DND-41 (cell line): ENCODE data around the gene TMEM135.
"Not testable (repeated sequence)": the region's sequence is repeated elsewhere in the genome, so short reads cannot be mapped to it uniquely, and the experiment has no call there.

Source experiments
- ATAC-seq: fragments of 200-7000 bp; cut with Tn5 transposase; 3 replicates; pipeline ENCODE4 v1.9.1; 2021; ENCODE audit warnings: low read depth; ENCODE audit not compliant: insufficient read depth
- DNase-seq: peaks from one replicate; pipeline ENCODE4 v3.0.0-alpha.2; 2020
- H2AFZ ChIP-seq: 2 replicates; pipeline ENCODE4 v1.6.0; 2012; ENCODE audit warnings: low read depth, low read length
- H3K27ac ChIP-seq: 2 replicates; pipeline ENCODE4 v1.5.1; 2012; ENCODE audit warnings: low read length, inconsistent platforms
- H3K27me3 ChIP-seq: fragments of 200-600 bp; sonication (generic); 2 replicates; pipeline ENCODE4 v1.6.0; 2012; ENCODE audit warnings: low read length, mild to moderate bottlenecking, inconsistent platforms; ENCODE audit not compliant: insufficient read depth, poor library complexity
- H3K36me3 ChIP-seq: 2 replicates; pipeline ENCODE4 v1.5.1; 2012; ENCODE audit warnings: low read length, inconsistent platforms; ENCODE audit not compliant: insufficient read depth
- H3K4me1 ChIP-seq: 2 replicates; pipeline ENCODE4 v1.5.1; 2012; ENCODE audit warnings: mild to moderate bottlenecking, low read length; ENCODE audit not compliant: insufficient read depth
- H3K4me2 ChIP-seq: 2 replicates; pipeline ENCODE4 v1.6.0; 2012; ENCODE audit warnings: mild to moderate bottlenecking, moderate library complexity, low read length, inconsistent platforms; ENCODE audit not compliant: insufficient read depth
- H3K4me3 ChIP-seq, 2 experiments: fragments of 200-600 bp in 1 of 2; shearing (Covaris generic) in 1 of 2; 2 replicates each; pipeline ENCODE4 v1.5.1; 2012 to 2016; ENCODE audit warnings: inconsistent platforms in 2 of 2, low read length in 2 of 2, mild to moderate bottlenecking in 2 of 2, low read depth in 1 of 2, moderate library complexity in 1 of 2
- H3K79me2 ChIP-seq: 2 replicates; pipeline ENCODE4 v1.6.0; 2012; ENCODE audit warnings: low read length, inconsistent platforms; ENCODE audit not compliant: insufficient read depth
- H3K9ac ChIP-seq: 2 replicates; pipeline ENCODE4 v1.6.0; 2012; ENCODE audit warnings: low read depth, mild to moderate bottlenecking, inconsistent platforms, low read length, moderate library complexity
- H3K9me3 ChIP-seq: 2 replicates; pipeline ENCODE4 v1.5.1; 2012; ENCODE audit warnings: low read length, moderate library complexity, mild to moderate bottlenecking, inconsistent platforms; ENCODE audit not compliant: insufficient read depth, severe bottlenecking
- H4K20me1 ChIP-seq: 2 replicates; pipeline ENCODE4 v1.6.0; 2012; ENCODE audit warnings: low read length; ENCODE audit not compliant: insufficient read depth
- CTCF ChIP-seq: IDR thresholded peaks from 2 replicates; pipeline ENCODE4 v1.5.1; 2012; ENCODE audit warnings: borderline replicate concordance, low read length, moderate library complexity, mild to moderate bottlenecking; ENCODE audit not compliant: poor library complexity, severe bottlenecking; ENCODE audit errors: extremely low read depth
- EZH2 ChIP-seq: IDR thresholded peaks from 3 replicates; pipeline ENCODE4 v1.6.1; 2012; ENCODE audit warnings: borderline replicate concordance, low read depth, mild to moderate bottlenecking, moderate library complexity, low read length, inconsistent platforms; ENCODE audit not compliant: severe bottlenecking

Gene TMEM135

GRCh38 chr11:87265979-87266378 is 228.2 kb downstream of the TMEM135 start:
- no peaks in the 10 kb centered on the region for H3K9me3 ChIP-seq
- H3K36me3 ChIP-seq = no peaks in the 10 kb centered on the region
- no peaks in the 10 kb centered on the region for H4K20me1 ChIP-seq
- H3K4me2 ChIP-seq = no peak overlapping the region
- H3K27me3 ChIP-seq = no peaks in the 10 kb centered on the region
- no peaks in the 10 kb centered on the region for H3K4me1 ChIP-seq
- no peak overlapping the region for H3K4me3 ChIP-seq
- no peaks in the 10 kb centered on the region for H3K79me2 ChIP-seq
- ATAC-seq = no peak
- no peak for DNase-seq
- H3K27ac ChIP-seq = no peak overlapping the region
- H2AFZ ChIP-seq = no peak overlapping the region
- no peak overlapping the region for H3K9ac ChIP-seq
- TF ChIP-seq CTCF (no peak), EZH2 (no peak)

- H3K27me3 ChIP-seq = no peaks in the 10 kb centered on the region
- no peak overlapping the region for H3K4me3 ChIP-seq
- no peaks in the 10 kb centered on the region for H4K20me1 ChIP-seq
- no peaks in the 10 kb centered on the region for H3K79me2 ChIP-seq
- no peak overlapping the region for H2AFZ ChIP-seq
- TF ChIP-seq EZH2 (no peak), CTCF (no peak)
- no peaks in the 10 kb centered on the region for H3K9me3 ChIP-seq
- ATAC-seq (no peak), DNase-seq (no peak)
- no peak overlapping the region for H3K4me2 ChIP-seq
- no peaks in the 10 kb centered on the region for H3K4me1 ChIP-seq
- H3K9ac ChIP-seq = no peak overlapping the region
- no peaks in the 10 kb centered on the region for H3K36me3 ChIP-seq
- no peak overlapping the region for H3K27ac ChIP-seq
Measured at GRCh38 chr11:87266751-87267150, 229.0 kb downstream of the TMEM135 start.

- not testable (repeated sequence) for ATAC-seq, H3K9ac ChIP-seq, DNase-seq, H3K27ac ChIP-seq, H2AFZ ChIP-seq, H3K36me3 ChIP-seq, H3K4me1 ChIP-seq, H3K9me3 ChIP-seq, H4K20me1 ChIP-seq, H3K4me2 ChIP-seq, H3K27me3 ChIP-seq, H3K4me3 ChIP-seq, H3K79me2 ChIP-seq
Measured at GRCh38 chr11:87271951-87272350, 234.2 kb downstream of the TMEM135 start.

- Histone ChIP-seq H3K79me2 (no peaks in the 10 kb centered on the region), H3K27ac (no peak overlapping the region), H3K4me1 (no peaks in the 10 kb centered on the region), H4K20me1 (no peaks in the 10 kb centered on the region), H3K4me3 (no peak overlapping the region), H3K27me3 (no peaks in the 10 kb centered on the region), H3K9me3 (no peaks in the 10 kb centered on the region), H3K36me3 (no peaks in the 10 kb centered on the region), H3K9ac (no peak overlapping the region), H3K4me2 (no peak overlapping the region), H2AFZ (no peak overlapping the region)
- DNase-seq (no peak), ATAC-seq (no peak)
- no peak for TF ChIP-seq EZH2
- TF ChIP-seq CTCF = no peak
Measured at GRCh38 chr11:87275176-87275575, 237.4 kb downstream of the TMEM135 start.
